Natural killer cell treated with Interleukin-12 subunit alpha and Interleukin-12 subunit beta and Interleukin-15 and Interleukin-18, amount 100 ng/mL, for 72 hours (primary cell): ENCODE measurements around the gene OBSCN. TPM values are rescaled to one million over a fixed set of nuclear protein-coding genes. Genes with fewer than 3 reads are reported as not detected.
"Not testable (repeated sequence)": the region's sequence is repeated elsewhere in the genome, so short reads cannot be mapped to it uniquely, and the experiment has no call there.

Experiments used
- ATAC-seq, 2 donors: fragments of 150-1000 bp; cut with Tn5 transposase in 1 of 2; sonication (Bioruptor Pico), chemical (Tn5 transposase) in 1 of 2; 2 replicates each; pipeline ENCODE4 v1.10.0; 2021
- DNase-seq: peaks from one replicate; pipeline ENCODE4 v3.0.0; 2022; ENCODE audit warnings: low spot score
- H3K27ac Mint-ChIP-seq, 2 donors: 1 replicate in 1 of 2; 2 replicates in 1 of 2; pipeline ENCODE4 v1.8.0; 2022; ENCODE audit warnings: mixed read lengths in 2 of 2, mild to moderate bottlenecking in 1 of 2, moderate library complexity in 1 of 2
- H3K27me3 Mint-ChIP-seq, 2 donors: 1 replicate in 1 of 2; 2 replicates in 1 of 2; pipeline ENCODE4 v1.8.0; 2022; ENCODE audit warnings: mixed read lengths in 2 of 2
- H3K36me3 Mint-ChIP-seq: one replicate; pipeline ENCODE4 v1.8.0; 2022; ENCODE audit warnings: mixed read lengths
- H3K4me1 Mint-ChIP-seq, 2 donors: 1 replicate in 1 of 2; 2 replicates in 1 of 2; pipeline ENCODE4 v1.8.0; 2022; ENCODE audit warnings: low read depth in 2 of 2, mixed read lengths in 2 of 2, mild to moderate bottlenecking in 1 of 2
- H3K4me3 Mint-ChIP-seq: one replicate; pipeline ENCODE4 v1.8.0; 2022; ENCODE audit warnings: mixed read lengths
- H3K9me3 Mint-ChIP-seq: 2 replicates; pipeline ENCODE4 v1.8.0; 2022; ENCODE audit warnings: mixed read lengths
- total RNA-seq, 2 donors: library from RNA; stranded (reverse); gene quantifications; one replicate each; pipeline ENCODE4 v1.2.3, GENCODE V29; 2022

OBSCN gene
- total RNA-seq, 2 donors from 2014 or later, result 6.4 to 12.3 TPM

- Mint-ChIP-seq H3K4me1 (peaks cover 0 to 7% of the 10 kb centered on the region in 2 donors), H3K4me3 (no peak overlapping the region), H3K36me3 (no peaks in the 10 kb centered on the region), H3K9me3 (no peaks in the 10 kb centered on the region), H3K27ac (no peak overlapping the region), H3K27me3 (no peaks in the 10 kb centered on the region)
- ATAC-seq (no peak), DNase-seq (no peak)
Measured at GRCh38 chr1:228176024-228176395, 31.8 kb upstream of the OBSCN start.

GRCh38 chr1:228176461-228177182 is 31.2 kb upstream of the OBSCN start:
- H3K4me1 Mint-ChIP-seq, result peaks cover 0 to 10% of the 10 kb centered on the region in 2 donors
- DNase-seq (no peak), ATAC-seq (no peak)
- no peaks in the 10 kb centered on the region for H3K36me3 Mint-ChIP-seq
- no peaks in the 10 kb centered on the region for H3K9me3 Mint-ChIP-seq
- no peaks in the 10 kb centered on the region for H3K27me3 Mint-ChIP-seq
- no peak overlapping the region for H3K27ac Mint-ChIP-seq
- no peak overlapping the region for H3K4me3 Mint-ChIP-seq

- no peaks in the 10 kb centered on the region for H3K36me3 Mint-ChIP-seq
- ATAC-seq, result no peak
- no peak for DNase-seq
- H3K27me3 Mint-ChIP-seq, result no peaks in the 10 kb centered on the region
- no peak overlapping the region for H3K4me3 Mint-ChIP-seq
- H3K27ac Mint-ChIP-seq, result no peak overlapping the region
- no peaks in the 10 kb centered on the region for H3K9me3 Mint-ChIP-seq
- H3K4me1 Mint-ChIP-seq, result peaks cover 0 to 12% of the 10 kb centered on the region in 2 donors
Measured at GRCh38 chr1:228177183-228177475, 30.7 kb upstream of the OBSCN start.

GRCh38 chr1:228177721-228178710 is 29.8 kb upstream of the OBSCN start:
- no peak for DNase-seq
- H3K4me3 Mint-ChIP-seq, result no peak overlapping the region
- H3K36me3 Mint-ChIP-seq, result no peaks in the 10 kb centered on the region
- no peak for ATAC-seq
- H3K27me3 Mint-ChIP-seq, result no peaks in the 10 kb centered on the region
- H3K4me1 Mint-ChIP-seq, result peaks cover 0 to 5% of the 10 kb centered on the region in 2 donors
- H3K27ac Mint-ChIP-seq, result peak overlapping the region in 1 of 2 donors; percentile 21
- H3K9me3 Mint-ChIP-seq, result no peaks in the 10 kb centered on the region

GRCh38 chr1:228178737-228179684 is 28.8 kb upstream of the OBSCN start:
- H3K9me3 Mint-ChIP-seq, result no peaks in the 10 kb centered on the region
- H3K36me3 Mint-ChIP-seq, result no peaks in the 10 kb centered on the region
- H3K4me3 Mint-ChIP-seq, result no peak overlapping the region
- peaks cover 0 to 5% of the 10 kb centered on the region in 2 donors for H3K4me1 Mint-ChIP-seq
- ATAC-seq (no peak), DNase-seq (no peak)
- H3K27ac Mint-ChIP-seq, result no peak overlapping the region
- no peaks in the 10 kb centered on the region for H3K27me3 Mint-ChIP-seq

DNA sequence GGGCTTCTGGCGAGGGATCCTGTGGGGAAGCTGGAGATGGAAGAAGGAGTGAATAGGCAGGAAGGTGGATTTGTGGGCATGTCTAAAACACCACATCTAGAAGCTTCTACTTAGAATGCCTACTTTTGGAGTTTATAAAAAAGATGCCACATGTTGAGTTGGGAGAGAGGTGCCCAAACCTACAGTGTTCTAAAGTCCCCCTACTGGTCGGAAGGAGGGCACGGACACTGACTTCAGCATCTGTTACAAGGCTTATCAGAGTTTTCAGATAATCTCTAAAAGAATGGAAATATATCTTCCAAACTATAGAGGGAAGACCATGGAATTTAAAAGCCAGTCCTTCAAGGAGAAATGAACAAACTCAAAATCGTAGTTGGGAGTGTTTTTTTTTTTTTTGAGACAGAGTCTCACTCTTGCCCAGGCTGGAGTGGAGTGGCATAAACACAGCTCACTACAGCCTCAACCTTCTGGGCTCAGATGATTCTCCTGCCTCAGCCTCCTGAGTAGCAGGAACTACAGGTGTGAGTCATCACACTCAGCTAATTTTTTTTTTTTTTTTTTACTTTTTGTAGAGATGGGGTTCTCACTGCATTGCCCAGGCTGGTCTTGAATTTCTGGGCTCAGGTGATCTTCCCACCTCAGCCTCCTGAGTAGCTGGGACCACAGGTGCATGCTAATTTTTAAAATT is 27.4 kb upstream of the OBSCN start:
- Mint-ChIP-seq H3K4me3 (no peak overlapping the region), H3K9me3 (no peaks in the 10 kb centered on the region), H3K4me1 (peaks cover 0 to 11% of the 10 kb centered on the region in 2 donors), H3K27ac (no peak overlapping the region), H3K27me3 (no peaks in the 10 kb centered on the region), H3K36me3 (no peaks in the 10 kb centered on the region)
- no peak for DNase-seq
- ATAC-seq, result no peak

GRCh38 chr1:228180959-228181644 is 26.7 kb upstream of the OBSCN start:
- Mint-ChIP-seq H3K4me3 (no peak overlapping the region), H3K36me3 (no peaks in the 10 kb centered on the region), H3K27me3 (no peaks in the 10 kb centered on the region), H3K9me3 (no peaks in the 10 kb centered on the region), H3K27ac (no peak overlapping the region), H3K4me1 (peaks cover 4 to 18% of the 10 kb centered on the region in 2 donors)
- DNase-seq (no peak), ATAC-seq (no peak)

DNA sequence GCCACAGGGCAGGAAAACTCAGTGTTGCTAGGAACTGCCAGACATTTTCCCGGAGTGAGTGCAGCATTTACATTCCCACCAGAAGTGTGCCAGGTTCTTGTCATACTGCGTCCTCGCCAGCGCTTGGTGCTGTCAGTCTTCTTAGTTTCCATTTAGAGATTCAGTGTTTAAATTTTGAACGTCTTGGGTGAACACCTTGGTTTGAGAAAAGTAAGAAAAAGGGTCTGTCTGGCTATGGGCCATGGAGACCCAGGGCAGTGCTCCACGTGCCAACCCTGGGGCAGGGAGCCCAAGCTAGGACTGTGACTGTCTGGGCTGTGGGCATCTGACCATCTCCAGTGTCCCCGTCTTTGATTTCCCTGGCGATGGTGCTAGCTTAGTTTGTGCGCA is 26.2 kb upstream of the OBSCN start:
- DNase-seq (no peak), ATAC-seq (no peak)
- no peaks in the 10 kb centered on the region for H3K36me3 Mint-ChIP-seq
- H3K27me3 Mint-ChIP-seq, result no peaks in the 10 kb centered on the region
- peaks cover 4 to 18% of the 10 kb centered on the region in 2 donors for H3K4me1 Mint-ChIP-seq
- H3K27ac Mint-ChIP-seq, result no peak overlapping the region
- no peak overlapping the region for H3K4me3 Mint-ChIP-seq
- no peaks in the 10 kb centered on the region for H3K9me3 Mint-ChIP-seq

GRCh38 chr1:228182296-228183030 is 25.4 kb upstream of the OBSCN start:
- H3K4me3 Mint-ChIP-seq, result no peak overlapping the region
- H3K9me3 Mint-ChIP-seq, result no peaks in the 10 kb centered on the region
- H3K27ac Mint-ChIP-seq, result no peak overlapping the region
- H3K4me1 Mint-ChIP-seq, result peaks cover 4 to 18% of the 10 kb centered on the region in 2 donors
- DNase-seq (no peak), ATAC-seq (no peak)
- H3K36me3 Mint-ChIP-seq, result no peaks in the 10 kb centered on the region
- H3K27me3 Mint-ChIP-seq, result no peaks in the 10 kb centered on the region

DNA sequence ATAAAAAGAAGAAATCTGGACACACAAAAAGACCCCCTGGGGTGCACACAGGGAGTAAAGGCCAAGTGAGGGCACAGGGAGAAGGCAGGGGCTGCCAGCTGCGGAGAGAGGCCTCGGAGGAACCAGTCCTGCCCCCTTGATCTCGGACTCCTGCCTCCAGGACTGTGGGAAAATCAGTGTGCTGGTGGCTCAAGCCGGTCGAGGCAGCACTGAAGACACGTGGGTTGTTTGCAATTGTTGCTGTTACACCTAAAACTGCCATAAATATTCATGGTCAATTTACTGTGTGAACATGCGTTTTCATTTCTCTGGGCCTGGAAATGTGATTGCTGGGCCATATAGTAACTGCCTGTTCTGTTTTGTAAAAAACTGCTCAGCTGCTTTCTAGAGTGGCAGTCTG is 23.7 kb upstream of the OBSCN start:
- Mint-ChIP-seq H3K4me1 (peaks cover 4 to 18% of the 10 kb centered on the region in 2 donors), H3K4me3 (no peak overlapping the region), H3K27ac (no peak overlapping the region), H3K36me3 (no peaks in the 10 kb centered on the region), H3K27me3 (no peaks in the 10 kb centered on the region), H3K9me3 (no peaks in the 10 kb centered on the region)
- ATAC-seq (no peak), DNase-seq (no peak)

DNA sequence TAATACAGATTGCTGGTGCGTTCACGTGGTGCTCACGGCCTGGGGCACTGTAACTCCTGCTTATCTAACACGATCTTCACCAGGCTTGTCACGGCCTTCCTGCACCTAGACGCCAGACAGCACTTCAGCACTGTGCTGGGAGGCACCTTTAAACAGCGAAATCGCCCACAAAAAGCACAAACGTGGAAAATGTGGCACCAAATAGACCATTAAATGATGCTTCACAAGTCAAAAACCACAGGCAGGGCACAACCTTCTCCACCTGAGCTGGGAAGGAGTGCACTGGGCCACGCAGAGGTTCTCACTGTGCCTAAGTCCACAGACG is 22.2 kb upstream of the OBSCN start:
- ATAC-seq, result no peak
- Mint-ChIP-seq H3K9me3 (no peaks in the 10 kb centered on the region), H3K4me3 (no peak overlapping the region), H3K4me1 (peaks cover 4 to 18% of the 10 kb centered on the region in 2 donors), H3K27me3 (no peaks in the 10 kb centered on the region), H3K36me3 (no peaks in the 10 kb centered on the region), H3K27ac (no peak overlapping the region)
- DNase-seq, result no peak

- H3K4me1 Mint-ChIP-seq, result peaks cover 4 to 13% of the 10 kb centered on the region in 2 donors
- H3K27ac Mint-ChIP-seq, ATAC-seq, H3K36me3 Mint-ChIP-seq, H3K4me3 Mint-ChIP-seq, DNase-seq, H3K9me3 Mint-ChIP-seq, H3K27me3 Mint-ChIP-seq: not testable (repeated sequence)
Measured at GRCh38 chr1:228188249-228188648, 19.6 kb upstream of the OBSCN start.
